Measurements from ENCODE around the gene MYLK4. TPM values are rescaled to one million over a fixed set of nuclear protein-coding genes. Genes with fewer than 3 reads are reported as not detected.

Gene MYLK4
- total and polyA plus RNA-seq, 2 of the 13 experiments (the other 11 are each of a cell fraction or from before 2014, with no cell fraction given), result 0.26 to 0.29 TPM

DNA sequence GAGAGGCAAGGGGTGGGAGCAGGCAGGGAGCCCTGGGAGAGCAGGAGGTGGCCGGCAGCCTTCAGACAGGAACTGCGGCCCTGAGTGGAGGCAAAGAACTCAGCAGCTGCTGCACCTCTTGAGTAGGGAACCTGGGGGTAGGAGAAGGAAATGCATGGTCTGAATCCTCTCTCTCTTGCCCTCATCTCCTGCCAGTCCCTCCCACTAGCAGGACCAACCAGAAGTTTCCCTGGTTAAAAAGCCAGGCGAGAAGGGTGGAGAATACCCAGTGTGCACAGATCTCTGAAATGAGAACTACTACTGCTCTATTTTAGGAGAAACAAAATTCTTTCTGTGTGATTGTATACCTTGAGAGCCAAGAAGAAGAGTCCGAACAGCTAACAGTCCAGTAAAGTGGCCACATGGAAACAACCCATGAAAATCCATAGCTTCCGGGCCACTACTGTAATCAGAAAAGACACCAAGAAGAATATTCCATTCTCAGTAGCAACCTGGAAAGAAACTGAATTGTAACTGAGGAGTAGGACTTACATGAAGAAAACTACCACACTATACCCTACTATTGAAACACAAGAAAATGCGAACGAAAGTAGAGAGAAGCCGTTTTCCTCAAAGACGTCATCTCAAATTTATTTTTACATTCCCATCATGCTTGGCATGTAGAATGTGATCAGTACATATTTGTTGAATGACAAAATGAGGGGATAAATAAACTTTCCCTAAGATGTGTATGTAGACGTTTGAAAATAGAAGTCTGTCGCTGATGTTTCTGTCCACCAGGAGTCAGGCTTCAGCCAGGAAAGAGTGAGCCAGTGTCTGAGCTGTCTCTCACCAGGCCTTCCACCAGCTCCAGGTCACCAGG lies 40.1 kb upstream of the MYLK4 start (continued):
- TF ChIP-seq, protein P1, sequence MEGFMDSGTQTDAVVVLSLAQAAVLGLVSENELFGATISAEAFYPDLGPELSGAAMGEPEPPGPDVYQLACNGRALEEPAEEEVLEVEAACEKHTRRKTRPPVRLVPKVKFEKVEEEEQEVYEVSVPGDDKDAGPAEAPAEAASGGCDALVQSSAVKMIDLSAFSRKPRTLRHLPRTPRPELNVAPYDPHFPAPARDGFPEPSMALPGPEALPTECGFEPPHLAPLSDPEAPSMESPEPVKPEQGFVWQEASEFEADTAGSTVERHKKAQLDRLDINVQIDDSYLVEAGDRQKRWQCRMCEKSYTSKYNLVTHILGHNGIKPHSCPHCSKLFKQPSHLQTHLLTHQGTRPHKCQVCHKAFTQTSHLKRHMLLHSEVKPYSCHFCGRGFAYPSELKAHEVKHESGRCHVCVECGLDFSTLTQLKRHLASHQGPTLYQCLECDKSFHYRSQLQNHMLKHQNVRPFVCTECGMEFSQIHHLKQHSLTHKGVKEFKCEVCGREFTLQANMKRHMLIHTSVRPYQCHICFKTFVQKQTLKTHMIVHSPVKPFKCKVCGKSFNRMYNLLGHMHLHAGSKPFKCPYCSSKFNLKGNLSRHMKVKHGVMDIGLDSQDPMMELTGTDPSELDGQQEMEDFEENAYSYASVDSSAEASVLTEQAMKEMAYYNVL (CRISPR knock-in tag; IDR thresholded peaks at IDR 0.05; ENCODE audit: borderline replicate concordance), result no peak
- TF ChIP-seq ZNF547 (CRISPR knock-in tag; IDR thresholded peaks at IDR 0.05) (no peak), MIER2 (CRISPR knock-in tag; IDR thresholded peaks at IDR 0.05) (peak; percentile 50; the same call in 1 of the 2 replicates), YEATS2 (CRISPR knock-in tag; IDR thresholded peaks at IDR 0.05; ENCODE audit: borderline replicate concordance) (peak; percentile 63; the same call in 1 of the 2 replicates), MEF2D (CRISPR knock-in tag; IDR thresholded peaks at IDR 0.05) (no peak), GTF3A (CRISPR knock-in tag; conservative IDR thresholded peaks at IDR 0.05) (no peak), MXD4 (CRISPR knock-in tag; IDR thresholded peaks at IDR 0.05) (no peak), ZNF605 (CRISPR knock-in tag; IDR thresholded peaks at IDR 0.05) (no peak), MAFK (conservative IDR thresholded peaks at IDR 0.05 in 1 of 2, IDR thresholded peaks at IDR 0.05 in 1 of 2; ENCODE audit: low read length in 2 of 2) (no peak), MATR3 (CRISPR knock-in tag; IDR thresholded peaks at IDR 0.05) (no peak), ZNF264 (CRISPR knock-in tag; IDR thresholded peaks at IDR 0.05) (no peak), MED8 (CRISPR knock-in tag; IDR thresholded peaks at IDR 0.05; ENCODE audit: insufficient replicate concordance) (no peak), PHF21A (CRISPR knock-in tag; IDR thresholded peaks at IDR 0.05) (no peak), FOXJ3 (CRISPR knock-in tag; IDR thresholded peaks at IDR 0.05; ENCODE audit: borderline replicate concordance) (no peak), FOXA3 (CRISPR knock-in tag; IDR thresholded peaks at IDR 0.05) (peak; percentile 25; the same call in 1 of the 2 replicates)
- TF ChIP-seq, protein P2, sequence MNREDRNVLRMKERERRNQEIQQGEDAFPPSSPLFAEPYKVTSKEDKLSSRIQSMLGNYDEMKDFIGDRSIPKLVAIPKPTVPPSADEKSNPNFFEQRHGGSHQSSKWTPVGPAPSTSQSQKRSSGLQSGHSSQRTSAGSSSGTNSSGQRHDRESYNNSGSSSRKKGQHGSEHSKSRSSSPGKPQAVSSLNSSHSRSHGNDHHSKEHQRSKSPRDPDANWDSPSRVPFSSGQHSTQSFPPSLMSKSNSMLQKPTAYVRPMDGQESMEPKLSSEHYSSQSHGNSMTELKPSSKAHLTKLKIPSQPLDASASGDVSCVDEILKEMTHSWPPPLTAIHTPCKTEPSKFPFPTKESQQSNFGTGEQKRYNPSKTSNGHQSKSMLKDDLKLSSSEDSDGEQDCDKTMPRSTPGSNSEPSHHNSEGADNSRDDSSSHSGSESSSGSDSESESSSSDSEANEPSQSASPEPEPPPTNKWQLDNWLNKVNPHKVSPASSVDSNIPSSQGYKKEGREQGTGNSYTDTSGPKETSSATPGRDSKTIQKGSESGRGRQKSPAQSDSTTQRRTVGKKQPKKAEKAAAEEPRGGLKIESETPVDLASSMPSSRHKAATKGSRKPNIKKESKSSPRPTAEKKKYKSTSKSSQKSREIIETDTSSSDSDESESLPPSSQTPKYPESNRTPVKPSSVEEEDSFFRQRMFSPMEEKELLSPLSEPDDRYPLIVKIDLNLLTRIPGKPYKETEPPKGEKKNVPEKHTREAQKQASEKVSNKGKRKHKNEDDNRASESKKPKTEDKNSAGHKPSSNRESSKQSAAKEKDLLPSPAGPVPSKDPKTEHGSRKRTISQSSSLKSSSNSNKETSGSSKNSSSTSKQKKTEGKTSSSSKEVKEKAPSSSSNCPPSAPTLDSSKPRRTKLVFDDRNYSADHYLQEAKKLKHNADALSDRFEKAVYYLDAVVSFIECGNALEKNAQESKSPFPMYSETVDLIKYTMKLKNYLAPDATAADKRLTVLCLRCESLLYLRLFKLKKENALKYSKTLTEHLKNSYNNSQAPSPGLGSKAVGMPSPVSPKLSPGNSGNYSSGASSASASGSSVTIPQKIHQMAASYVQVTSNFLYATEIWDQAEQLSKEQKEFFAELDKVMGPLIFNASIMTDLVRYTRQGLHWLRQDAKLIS (CRISPR knock-in tag; IDR thresholded peaks at IDR 0.05), result no peak
- TF ChIP-seq, protein P3, sequence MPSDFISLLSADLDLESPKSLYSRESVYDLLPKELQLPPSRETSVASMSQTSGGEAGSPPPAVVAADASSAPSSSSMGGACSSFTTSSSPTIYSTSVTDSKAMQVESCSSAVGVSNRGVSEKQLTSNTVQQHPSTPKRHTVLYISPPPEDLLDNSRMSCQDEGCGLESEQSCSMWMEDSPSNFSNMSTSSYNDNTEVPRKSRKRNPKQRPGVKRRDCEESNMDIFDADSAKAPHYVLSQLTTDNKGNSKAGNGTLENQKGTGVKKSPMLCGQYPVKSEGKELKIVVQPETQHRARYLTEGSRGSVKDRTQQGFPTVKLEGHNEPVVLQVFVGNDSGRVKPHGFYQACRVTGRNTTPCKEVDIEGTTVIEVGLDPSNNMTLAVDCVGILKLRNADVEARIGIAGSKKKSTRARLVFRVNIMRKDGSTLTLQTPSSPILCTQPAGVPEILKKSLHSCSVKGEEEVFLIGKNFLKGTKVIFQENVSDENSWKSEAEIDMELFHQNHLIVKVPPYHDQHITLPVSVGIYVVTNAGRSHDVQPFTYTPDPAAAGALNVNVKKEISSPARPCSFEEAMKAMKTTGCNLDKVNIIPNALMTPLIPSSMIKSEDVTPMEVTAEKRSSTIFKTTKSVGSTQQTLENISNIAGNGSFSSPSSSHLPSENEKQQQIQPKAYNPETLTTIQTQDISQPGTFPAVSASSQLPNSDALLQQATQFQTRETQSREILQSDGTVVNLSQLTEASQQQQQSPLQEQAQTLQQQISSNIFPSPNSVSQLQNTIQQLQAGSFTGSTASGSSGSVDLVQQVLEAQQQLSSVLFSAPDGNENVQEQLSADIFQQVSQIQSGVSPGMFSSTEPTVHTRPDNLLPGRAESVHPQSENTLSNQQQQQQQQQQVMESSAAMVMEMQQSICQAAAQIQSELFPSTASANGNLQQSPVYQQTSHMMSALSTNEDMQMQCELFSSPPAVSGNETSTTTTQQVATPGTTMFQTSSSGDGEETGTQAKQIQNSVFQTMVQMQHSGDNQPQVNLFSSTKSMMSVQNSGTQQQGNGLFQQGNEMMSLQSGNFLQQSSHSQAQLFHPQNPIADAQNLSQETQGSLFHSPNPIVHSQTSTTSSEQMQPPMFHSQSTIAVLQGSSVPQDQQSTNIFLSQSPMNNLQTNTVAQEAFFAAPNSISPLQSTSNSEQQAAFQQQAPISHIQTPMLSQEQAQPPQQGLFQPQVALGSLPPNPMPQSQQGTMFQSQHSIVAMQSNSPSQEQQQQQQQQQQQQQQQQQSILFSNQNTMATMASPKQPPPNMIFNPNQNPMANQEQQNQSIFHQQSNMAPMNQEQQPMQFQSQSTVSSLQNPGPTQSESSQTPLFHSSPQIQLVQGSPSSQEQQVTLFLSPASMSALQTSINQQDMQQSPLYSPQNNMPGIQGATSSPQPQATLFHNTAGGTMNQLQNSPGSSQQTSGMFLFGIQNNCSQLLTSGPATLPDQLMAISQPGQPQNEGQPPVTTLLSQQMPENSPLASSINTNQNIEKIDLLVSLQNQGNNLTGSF (CRISPR knock-in tag; IDR thresholded peaks at IDR 0.05), result no peak

Data from HepG2 (cell line).